Measurements from ENCODE around the gene LARP6. TPM values are rescaled to one million over a fixed set of nuclear protein-coding genes. Genes with fewer than 3 reads are reported as not detected.

Gene LARP6
- total and polyA plus RNA-seq, 8 donors = 9.8 to 127 (median 14.1) TPM

DNA sequence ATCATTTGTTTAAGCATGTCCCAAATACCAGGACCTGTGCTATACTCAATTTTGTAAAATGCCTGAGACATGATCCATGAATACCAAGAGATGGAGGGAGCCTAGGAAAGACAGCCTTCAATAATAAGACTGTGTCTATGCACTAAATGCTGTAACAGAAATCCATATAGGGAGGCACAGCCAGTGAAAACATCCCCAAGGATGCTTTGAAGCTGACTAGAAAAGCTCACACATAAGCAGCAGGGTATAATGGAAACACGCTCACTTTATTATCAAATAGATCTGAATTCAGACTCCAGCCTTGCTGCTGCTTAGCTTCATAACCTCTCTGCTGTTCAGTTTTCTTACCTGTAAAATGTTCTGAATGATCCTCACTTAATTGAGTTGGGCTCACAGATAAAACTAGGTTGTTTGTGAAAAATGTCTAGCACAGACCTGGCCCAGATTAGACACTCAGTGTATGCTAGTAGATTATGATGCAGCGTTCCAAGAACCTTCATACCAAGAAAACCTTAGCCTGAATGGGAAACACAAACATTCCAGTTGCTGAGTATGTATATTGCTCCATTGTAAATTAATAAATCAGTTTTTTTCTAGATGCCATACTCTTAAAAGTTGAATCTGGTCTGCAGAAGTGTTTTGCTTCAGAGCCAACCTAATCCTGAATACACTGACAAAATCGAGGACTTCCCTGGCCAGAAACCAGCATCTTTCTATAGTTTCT is 3.8 kb upstream of the LARP6 start:
- TF ChIP-seq, protein P1, sequence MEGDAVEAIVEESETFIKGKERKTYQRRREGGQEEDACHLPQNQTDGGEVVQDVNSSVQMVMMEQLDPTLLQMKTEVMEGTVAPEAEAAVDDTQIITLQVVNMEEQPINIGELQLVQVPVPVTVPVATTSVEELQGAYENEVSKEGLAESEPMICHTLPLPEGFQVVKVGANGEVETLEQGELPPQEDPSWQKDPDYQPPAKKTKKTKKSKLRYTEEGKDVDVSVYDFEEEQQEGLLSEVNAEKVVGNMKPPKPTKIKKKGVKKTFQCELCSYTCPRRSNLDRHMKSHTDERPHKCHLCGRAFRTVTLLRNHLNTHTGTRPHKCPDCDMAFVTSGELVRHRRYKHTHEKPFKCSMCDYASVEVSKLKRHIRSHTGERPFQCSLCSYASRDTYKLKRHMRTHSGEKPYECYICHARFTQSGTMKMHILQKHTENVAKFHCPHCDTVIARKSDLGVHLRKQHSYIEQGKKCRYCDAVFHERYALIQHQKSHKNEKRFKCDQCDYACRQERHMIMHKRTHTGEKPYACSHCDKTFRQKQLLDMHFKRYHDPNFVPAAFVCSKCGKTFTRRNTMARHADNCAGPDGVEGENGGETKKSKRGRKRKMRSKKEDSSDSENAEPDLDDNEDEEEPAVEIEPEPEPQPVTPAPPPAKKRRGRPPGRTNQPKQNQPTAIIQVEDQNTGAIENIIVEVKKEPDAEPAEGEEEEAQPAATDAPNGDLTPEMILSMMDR (IDR thresholded peaks at IDR 0.05) = no peak
- TF ChIP-seq POLR2A (IDR thresholded peaks at IDR 0.05) = no peak
- no peak for TF ChIP-seq POLR2AphosphoS5 (IDR thresholded peaks at IDR 0.05)
- no peak for TF ChIP-seq EP300 (IDR thresholded peaks at IDR 0.05)
- intact Hi-C loops (cut with DNase I; ENCODE audit: low total_unique reads) = no loop called here
- Histone ChIP-seq H3K4me1 (peaks cover 14 to 51% (median 44%) of the 10 kb centered on the region in 4 donors), H3K36me3 (no peaks in the 10 kb centered on the region), H3K27me3 (peaks cover 0 to 21% (median 6%) of the 10 kb centered on the region in 3 donors), H3K4me3 (no peak overlapping the region), H3K27ac (peak overlapping the region in 4 of 5 donors; percentile 65 to 94 (median 90)), H3K9me3 (no peaks in the 10 kb centered on the region)
- peak in 1 of 2 donors; percentile 20 for DNase-seq
- WGBS, 5 donors = 71 to 81% (median 74%) methylated on average over 3 of the region's 3 CpGs

DNA sequence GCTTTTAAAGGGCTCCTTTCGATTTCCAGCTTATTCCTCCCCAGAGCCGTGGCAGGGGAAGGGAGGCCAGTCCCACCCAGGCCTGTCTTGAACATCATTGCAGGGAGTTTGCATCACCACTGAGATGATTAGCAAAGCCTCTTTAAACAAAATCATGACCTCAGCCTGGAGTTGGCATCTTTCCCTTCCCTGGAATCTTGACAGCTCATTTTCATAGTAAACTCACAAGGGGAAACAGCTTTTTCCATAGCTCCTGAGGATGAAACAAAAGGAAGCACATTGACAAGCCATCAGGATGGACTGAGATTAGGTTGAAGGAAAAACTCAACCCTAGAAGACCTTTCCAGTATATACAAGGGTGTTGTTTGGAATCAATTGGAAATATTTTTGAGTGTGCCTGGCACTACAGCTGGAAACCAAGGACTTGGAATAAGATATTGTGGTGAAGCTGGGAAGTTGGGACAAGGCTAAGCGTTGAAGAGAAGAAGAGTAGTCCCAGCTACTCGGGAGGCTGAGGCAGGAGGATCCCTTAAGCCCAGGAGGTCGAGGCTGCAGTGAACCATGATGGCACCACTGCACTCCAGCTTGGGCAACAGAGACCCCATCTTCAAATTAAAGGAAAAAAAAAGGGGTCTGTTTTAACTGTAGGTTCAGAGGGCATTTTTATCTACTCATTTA is 3.1 kb upstream of the LARP6 start:
- peak; percentile 68 to 90 for DNase-seq
- peak overlapping the region; percentile 28 to 94 (median 90) for H3K27ac ChIP-seq
- H3K36me3 ChIP-seq = no peaks in the 10 kb centered on the region
- intact Hi-C loops (cut with DNase I; ENCODE audit: low total_unique reads) = no loop called here
- peaks cover 0 to 21% (median 6%) of the 10 kb centered on the region in 3 donors for H3K27me3 ChIP-seq
- 55 to 78% (median 66%) methylated on average over 5 of the region's 5 CpGs for WGBS, 5 donors
- H3K4me1 ChIP-seq = peaks cover 18 to 58% (median 50%) of the 10 kb centered on the region in 4 donors
- no peak overlapping the region for H3K4me3 ChIP-seq
- no peaks in the 10 kb centered on the region for H3K9me3 ChIP-seq
- TF ChIP-seq, protein P1 (IDR thresholded peaks at IDR 0.05) = no peak
- TF ChIP-seq POLR2AphosphoS5 (IDR thresholded peaks at IDR 0.05) = peak; percentile 59 to 88 (median 81)
- no peak for TF ChIP-seq POLR2A (IDR thresholded peaks at IDR 0.05)
- TF ChIP-seq EP300 (IDR thresholded peaks at IDR 0.05) = peak; percentile 45

DNA sequence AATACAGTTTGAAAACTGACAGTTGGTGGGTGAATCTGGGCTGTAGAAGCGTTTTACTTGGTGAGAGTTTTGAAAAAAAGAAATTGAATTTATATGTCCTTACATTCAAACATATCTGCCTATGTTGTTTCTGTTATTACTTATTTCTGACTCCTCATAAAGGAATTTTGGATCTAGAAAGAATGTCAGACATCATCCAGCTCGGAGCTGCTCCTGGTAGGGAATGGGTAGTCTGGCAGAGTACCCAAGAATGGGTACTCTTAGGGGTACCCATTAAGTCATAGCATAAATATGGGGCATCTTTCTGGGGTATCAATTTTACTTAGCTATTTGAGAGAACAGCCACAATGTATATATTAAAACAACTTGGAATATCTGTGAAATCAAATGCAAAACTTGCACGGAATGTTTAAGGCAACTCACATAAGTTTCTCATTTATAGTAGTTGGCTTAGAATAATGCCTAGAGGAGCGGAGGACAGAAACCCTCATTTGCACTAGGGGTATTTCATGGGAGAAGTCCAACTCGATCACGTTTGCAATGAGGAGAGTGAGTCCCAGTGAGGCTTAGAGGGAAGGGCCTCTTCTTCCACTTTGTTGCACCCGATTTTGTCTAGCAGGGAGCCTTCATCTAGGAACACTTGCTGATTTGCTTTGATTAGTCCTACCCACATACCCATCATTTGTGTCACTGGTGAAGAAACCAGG is 2.4 kb upstream of the LARP6 start:
- no peaks in the 10 kb centered on the region for H3K9me3 ChIP-seq
- WGBS, 5 donors = 63 to 73% (median 72%) methylated on average over 7 of the region's 7 CpGs
- TF ChIP-seq POLR2AphosphoS5 (IDR thresholded peaks at IDR 0.05) (no peak), EP300 (IDR thresholded peaks at IDR 0.05) (no peak), POLR2A (IDR thresholded peaks at IDR 0.05) (no peak)
- TF ChIP-seq, protein P1 (IDR thresholded peaks at IDR 0.05) = no peak
- DNase-seq = no peak
- H3K4me3 ChIP-seq = no peak overlapping the region
- peaks cover 18 to 61% (median 52%) of the 10 kb centered on the region in 4 donors for H3K4me1 ChIP-seq
- H3K36me3 ChIP-seq = no peaks in the 10 kb centered on the region
- peaks cover 0 to 21% (median 6%) of the 10 kb centered on the region in 3 donors for H3K27me3 ChIP-seq
- intact Hi-C loops (cut with DNase I; ENCODE audit: low total_unique reads) = no loop called here
- peak overlapping the region; percentile 31 to 94 (median 90) for H3K27ac ChIP-seq

DNA sequence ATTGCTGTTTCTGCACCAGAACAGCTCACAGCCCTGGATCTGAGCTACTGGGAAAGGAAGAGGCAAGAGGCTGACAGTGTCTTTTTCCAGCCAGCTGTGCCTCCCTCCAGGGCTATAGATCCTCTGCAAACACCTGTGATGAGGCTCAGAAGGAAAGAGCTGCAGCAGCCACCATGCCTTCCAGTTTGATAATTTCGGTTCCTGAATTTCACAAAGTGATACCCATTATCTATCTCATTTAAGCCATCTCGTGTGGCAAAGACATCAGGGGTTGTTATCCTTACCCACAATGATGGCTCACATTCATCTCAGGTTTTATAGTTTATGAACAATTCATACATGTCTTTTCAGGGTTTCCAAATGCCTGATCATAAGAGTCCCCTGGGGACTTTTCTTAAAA is 1.8 kb upstream of the LARP6 start:
- Histone ChIP-seq H3K27me3 (peaks cover 0 to 21% (median 6%) of the 10 kb centered on the region in 3 donors), H3K9me3 (no peaks in the 10 kb centered on the region), H3K36me3 (peaks cover 0 to 5% (median 0%) of the 10 kb centered on the region in 4 donors), H3K4me3 (no peak overlapping the region), H3K27ac (peak overlapping the region in 4 of 5 donors; percentile 31 to 94 (median 90)), H3K4me1 (peaks cover 18 to 61% (median 52%) of the 10 kb centered on the region in 4 donors)
- DNase-seq = no peak
- intact Hi-C loops (cut with DNase I; ENCODE audit: low total_unique reads) = no loop called here
- TF ChIP-seq, protein P1 (IDR thresholded peaks at IDR 0.05) = no peak
- no peak for TF ChIP-seq POLR2A (IDR thresholded peaks at IDR 0.05)
- no peak for TF ChIP-seq POLR2AphosphoS5 (IDR thresholded peaks at IDR 0.05)
- no peak for TF ChIP-seq EP300 (IDR thresholded peaks at IDR 0.05)
- 80 to 86% (median 82%) methylated on average over 2 of the region's 2 CpGs for WGBS, 5 donors

Data from stomach (tissue), 9 donors.